GM18861 (cell line): ENCODE results near the gene MPPED1.

ENCODE experiments used
- ATAC-seq: cut with Tn5 transposase; IDR thresholded peaks from one replicate; pipeline ENCODE4 v1.9.1; 2021; ENCODE audit not compliant: unreplicated experiment

MPPED1 gene

DNA sequence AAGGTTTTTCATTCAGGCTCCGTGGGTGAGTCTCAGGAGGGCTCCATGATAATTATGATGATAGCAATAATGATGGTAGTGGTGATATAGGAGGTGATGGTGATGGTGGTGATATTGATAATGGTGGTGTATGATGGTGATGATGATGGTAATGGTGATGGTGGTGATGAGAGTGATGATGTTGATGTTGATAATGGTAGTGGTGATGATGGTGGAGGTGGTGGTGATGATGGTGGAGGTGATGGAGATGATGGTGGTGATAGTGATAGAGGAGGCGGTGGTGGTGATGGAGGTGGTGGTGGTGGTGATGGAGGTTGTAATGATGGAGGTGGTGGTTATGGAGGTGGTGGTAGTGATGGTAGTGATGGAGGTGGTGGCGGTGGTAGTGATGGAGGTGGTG is 79.4 kb downstream of the MPPED1 start:
- ATAC-seq: no peak

DNA sequence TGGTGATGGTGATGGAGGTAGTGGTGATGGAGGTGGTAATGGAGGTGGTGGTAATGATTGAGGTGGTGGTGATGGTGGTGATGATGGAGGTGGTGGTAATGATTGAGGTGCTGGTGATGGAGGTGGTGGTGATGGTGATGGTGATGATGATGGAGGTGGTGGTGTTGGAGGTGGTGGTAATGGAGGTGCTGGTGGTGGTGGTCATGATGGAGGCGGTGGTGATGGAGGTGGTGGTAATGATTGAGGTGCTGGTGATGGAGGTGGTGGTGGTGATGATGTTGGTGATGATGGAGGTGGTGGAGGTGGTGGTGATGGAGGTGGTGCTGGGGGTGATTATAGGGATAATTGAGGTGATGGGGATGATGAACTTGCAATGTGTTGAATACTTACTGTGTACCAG is 79.9 kb downstream of the MPPED1 start:
- ATAC-seq: no peak

DNA sequence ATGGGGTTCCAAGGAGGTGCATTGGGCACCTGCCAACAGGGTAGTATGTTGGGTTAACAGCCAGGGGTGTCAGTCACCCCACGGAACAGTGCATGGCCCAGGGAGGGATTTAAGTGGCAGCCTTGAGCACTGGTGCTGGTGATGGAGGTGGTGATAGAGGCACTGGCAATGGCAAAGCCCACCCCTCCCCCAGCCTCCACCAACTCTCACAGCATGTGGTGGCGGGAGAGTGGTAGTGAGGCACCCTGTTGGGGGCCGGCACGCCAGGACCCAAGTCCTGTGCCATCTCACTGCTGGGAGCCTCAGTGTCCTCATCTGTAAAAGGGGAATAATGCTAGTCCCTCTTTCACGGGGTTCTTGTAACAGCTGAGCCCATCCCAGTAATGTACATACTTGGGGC is 81.5 kb downstream of the MPPED1 start:
- ATAC-seq: no peak

DNA sequence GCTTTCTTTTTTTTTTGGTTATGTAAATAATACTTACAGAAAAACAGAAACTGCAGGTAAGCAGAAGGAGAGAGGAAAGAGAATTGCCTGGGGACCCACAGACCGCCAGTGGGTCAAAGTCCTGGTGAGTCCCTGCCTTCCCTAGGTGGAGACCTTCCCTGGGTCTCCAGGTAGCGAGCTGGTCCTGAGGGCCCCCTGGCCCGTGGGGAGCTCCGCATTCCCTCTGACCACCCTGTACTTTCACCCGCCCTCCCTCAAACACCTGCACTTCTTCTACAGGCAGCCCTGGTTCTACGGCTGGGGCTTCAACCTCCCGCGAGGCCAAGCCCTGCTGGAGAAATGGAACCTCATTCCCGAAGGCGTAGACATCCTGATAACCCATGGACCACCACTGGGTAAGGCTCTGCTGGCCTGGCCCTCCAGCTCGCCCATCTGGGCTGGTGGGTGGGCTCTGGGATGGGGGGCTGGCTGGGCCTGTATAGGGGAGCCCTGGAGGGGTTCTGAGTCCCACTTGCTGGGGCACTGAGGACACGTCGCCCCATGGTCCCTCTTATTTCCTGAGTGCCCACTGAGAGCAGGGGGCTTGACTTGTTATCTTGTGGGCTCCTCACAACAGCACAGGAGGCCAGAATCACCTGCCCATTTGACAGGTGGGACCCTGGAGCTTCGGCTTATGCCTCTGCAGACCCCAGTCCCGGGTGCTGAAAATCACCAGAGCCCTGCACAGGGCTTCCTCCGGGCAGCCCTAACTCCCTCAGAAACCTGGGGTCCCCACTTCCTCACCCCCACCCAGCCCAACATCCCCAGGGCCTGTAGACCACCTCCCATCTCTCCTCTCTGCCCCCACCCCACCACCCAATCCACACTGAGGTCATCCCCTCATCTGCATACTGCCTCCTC is 86.4 kb downstream of the MPPED1 start:
- ATAC-seq: no peak

DNA sequence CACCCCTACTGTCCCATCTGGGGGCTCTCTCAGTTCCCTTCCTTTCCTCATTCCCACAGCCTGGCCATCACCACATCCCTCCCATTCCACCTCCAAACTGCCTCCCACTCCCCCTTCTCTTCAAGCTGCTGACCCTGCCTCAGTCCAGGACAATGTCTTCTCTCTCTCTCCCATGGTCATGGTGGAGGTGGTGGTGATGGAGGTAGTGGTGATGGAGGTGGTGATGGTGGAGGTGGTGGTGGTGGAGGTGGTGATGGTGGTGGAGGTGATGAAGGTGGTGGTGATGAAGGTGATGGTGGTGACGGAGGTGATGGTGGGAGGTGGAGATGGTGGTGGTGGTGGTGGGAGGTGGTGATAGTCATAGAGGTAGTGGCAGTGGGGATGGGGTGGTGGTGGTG is 87.0 kb downstream of the MPPED1 start:
- ATAC-seq: no peak

DNA sequence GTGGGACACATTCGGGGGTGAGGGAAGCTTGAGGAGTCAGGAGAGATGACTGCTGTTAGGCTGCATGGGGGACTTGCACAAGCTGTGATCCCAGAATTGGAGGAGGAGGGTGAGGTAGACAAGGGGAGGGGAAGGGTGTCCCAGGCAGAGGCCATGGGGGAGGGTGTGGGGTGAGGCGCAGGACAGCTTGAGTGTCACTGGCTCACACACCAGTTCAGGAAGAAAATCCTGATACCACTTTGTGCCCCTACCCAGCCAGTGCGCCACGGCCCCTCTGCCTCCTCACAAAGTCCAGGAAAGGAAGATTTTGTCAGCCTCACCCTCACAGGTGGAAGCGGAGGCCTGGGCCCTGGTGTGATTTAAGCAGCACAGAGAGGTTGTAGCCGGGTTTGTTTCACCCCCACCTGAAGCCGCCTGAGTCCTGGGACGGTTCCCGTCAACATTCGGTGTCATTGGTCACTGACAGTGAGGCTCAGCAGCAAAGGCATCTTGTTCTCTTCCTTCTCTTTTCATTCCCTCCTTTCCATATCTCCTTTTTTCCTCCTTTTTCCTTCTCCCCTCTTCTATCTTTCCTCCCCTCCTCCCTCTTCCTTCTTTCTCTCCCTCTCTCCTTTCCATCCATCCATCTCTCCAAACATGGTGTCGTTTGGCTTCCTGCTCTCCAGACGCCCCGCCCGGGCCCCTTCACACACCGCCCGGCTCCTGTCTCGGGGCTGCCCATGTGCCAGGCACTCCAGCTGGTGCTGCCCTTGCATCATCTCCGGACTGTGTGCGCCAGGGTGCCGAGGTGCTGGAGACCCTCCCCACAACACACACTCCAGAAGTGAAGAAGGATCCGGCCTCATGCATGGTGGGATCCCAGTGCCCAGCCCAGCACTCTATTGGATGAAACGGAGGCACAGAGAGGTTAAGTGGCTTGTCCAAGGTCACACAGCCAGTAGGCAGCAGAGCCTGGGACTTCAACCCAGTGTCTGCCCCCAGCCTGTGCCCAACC is 89.3 kb downstream of the MPPED1 start:
- no peak for ATAC-seq

DNA sequence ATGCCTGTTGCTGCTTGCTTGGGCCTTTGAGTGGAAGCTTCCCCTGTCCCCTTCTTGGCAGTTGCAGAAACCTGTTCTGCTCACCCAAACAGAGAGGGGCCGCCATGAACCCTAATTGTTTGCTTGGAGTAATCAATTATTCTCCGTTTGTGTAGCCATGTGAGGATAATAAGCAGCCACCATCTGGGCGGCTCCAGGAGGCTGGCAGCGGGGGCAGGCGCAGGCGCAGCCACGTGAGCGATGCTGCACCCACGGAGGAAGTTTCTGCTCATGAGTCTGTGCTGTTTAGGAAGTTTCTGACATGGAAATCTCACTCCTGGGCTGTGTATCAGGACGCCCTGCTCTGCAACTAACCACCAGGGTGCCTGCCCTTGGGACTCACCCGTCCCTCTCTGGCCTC is 90.1 kb downstream of the MPPED1 start:
- ATAC-seq: no peak

DNA sequence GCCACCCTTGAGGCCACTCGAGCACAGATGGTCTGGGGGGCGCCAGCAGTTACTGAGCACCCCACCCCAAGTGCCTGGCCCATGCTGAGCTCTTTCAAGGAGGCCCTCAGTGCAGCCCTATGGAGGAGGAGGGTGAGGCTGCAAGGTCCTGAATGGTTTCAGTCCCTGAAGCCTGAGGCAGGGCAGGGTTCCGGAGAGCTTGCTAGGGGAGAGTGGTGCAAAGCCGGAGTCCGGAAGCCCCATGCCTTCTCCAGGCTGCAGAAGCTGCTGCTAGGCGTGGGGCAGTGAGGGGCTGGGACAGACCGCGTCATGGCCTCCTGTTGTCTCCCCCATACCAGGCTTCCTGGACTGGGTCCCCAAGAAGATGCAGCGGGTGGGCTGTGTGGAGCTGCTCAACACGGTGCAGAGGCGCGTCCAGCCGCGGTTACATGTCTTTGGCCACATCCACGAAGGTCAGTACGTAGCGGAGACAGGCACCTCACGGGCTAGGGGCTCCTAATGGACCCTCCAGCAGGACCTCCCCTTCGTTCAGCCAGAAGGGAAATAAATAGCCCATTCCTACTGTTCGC is 90.6 kb downstream of the MPPED1 start:
- ATAC-seq: no peak

DNA sequence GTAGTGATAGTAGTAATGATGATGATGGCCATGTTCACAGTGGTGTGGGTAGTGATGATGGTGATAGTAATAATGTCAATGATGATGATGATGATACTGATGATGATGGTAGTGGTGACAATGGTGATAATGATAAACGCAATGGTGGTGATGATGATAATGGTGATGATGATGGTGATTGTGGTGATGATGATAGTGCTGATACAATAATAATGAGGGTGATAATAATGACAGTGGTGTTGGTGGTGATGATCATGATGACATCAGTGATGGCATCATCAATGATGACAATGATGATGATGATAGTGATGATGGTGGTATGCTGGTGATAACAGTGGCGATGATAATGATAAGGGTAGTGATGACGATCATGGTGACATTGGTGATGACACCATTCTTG is 92.3 kb downstream of the MPPED1 start:
- no peak for ATAC-seq

DNA sequence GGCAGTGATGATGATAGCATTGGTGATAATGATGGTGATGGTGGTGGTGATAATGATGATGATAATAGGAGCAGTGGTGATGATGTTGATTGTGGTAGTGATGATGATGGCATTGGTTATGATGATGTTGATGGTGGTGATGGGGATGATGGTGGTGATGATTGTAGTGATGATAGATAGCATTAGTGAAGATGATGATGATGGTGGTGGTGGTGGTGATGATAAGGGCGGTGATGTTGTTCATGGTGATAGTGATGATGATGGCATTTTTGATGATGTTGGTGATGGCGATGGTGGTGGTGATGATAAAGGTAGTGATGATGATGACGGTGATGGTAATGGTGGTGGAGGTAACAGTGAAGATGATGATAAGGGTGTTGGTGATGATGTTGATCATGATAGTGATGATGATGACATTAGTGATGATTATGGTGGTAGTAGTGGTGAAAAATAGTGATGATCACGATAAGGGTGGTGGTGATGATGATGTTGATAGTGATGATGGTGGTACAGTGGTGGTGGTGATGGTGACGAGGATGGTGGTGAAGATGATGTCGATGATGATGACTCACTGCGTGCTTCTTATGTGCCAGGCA is 93.0 kb downstream of the MPPED1 start:
- ATAC-seq: no peak

DNA sequence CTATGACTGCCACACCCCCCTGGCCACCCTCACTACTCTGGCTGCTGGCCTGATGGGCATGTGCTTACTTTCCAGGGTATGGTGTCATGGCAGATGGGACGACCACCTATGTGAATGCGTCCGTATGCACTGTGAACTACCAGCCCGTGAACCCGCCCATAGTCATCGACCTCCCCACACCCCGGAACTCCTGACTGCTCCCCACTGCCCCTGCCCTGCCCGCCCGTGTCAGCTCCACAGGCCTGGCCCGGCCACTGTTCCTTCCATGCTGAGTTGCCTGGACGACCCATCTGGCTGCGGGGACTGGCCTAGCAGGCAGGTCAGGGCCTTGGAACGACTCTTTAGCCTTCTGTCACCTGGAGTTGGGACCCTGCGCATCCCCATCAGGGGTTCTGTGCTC is 93.6 kb downstream of the MPPED1 start:
- ATAC-seq: no peak

DNA sequence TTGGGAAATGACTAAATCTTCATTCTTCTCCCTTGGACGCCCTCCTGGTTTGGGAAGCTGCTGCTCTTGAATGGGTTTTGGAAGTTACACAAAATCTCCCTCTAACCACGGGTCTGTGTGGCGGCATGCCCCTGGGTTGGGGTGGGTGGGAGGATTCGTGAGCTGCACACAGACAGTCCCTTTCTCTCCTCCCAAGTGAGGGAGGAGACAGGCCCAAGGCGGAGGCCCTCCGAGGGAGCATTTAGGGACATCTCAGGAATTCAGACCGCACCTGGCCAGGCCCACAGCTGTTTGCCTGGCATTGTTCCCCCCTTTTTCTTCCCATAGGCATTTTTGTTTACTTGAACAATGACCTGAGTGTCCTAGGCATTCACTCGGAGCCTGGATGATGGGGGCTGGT is 94.1 kb downstream of the MPPED1 start:
- no peak for ATAC-seq

DNA sequence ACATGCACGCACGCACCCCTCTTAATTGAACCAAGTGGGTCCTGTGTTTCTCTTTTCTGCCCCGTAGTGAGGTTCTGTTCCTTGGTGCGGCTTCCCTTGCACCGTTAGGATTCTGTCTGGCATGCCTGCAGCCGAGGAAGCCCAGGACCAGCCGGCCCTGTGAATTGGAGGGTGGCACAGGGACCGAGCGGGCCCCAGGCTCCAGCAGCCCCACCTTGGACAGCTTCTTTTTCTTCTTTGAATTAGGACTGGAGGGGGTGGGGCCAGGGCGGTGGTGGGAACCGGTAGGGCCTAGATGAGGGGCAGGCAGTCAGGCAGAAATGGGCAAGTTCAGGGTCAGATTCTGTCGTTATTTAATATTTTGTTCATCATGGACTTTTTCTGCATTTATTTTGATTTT is 94.7 kb downstream of the MPPED1 start:
- no peak for ATAC-seq

DNA sequence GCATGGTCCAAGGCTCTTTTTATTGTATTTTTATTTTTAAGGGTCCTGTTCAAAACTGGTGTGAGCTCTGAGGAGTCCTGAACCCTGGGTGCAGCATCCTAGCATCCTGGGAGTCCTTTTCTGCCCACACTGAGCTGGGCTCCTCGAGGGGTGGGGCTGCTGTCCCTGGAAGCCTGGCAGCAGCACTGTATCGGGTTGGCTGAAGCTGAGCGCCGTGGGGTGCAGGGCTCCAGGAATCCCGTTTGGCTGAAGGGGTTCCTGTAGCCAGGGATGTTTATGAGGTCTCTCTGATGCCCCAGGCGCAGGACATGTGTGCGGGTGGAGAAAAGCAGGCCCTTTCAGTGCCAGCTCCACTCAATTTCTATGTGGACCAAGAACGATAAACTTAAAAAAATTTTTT is 95.4 kb downstream of the MPPED1 start:
- ATAC-seq: no peak

DNA sequence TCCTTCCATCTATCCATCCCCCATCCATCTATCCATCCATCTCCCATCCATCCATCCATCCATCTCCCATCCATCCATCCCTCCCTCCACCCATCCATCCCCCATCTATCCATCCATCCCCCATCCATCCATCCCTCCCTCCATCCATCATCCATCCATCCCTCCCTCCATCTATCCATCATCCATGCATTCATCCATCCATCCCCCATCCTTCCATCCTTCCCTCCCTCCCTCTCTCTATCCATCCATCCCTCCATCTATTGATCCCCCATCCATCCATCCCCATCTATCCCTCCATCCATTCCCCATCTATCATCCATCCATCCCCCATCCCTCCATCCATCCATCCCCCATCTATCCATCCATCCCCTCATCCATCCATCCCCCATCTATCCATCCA is 96.7 kb downstream of the MPPED1 start:
- no peak for ATAC-seq

DNA sequence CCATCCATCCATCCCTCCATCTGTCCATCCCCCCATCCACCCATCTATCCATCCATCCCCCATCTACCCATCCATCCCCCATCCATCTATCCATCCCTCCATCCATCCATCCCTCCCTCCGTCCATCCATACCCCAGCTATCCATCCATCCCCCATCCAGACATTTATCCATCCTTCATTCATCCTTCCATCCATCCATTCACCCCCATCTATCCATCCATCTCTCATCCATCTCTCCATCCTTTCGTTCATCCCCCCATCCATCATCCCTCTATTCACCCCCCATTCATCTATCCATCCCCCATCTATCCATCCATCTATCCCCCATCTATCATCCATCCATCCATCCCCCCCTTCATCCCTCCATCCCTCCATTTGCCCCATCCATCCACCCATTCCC is 97.5 kb downstream of the MPPED1 start:
- no peak for ATAC-seq

DNA sequence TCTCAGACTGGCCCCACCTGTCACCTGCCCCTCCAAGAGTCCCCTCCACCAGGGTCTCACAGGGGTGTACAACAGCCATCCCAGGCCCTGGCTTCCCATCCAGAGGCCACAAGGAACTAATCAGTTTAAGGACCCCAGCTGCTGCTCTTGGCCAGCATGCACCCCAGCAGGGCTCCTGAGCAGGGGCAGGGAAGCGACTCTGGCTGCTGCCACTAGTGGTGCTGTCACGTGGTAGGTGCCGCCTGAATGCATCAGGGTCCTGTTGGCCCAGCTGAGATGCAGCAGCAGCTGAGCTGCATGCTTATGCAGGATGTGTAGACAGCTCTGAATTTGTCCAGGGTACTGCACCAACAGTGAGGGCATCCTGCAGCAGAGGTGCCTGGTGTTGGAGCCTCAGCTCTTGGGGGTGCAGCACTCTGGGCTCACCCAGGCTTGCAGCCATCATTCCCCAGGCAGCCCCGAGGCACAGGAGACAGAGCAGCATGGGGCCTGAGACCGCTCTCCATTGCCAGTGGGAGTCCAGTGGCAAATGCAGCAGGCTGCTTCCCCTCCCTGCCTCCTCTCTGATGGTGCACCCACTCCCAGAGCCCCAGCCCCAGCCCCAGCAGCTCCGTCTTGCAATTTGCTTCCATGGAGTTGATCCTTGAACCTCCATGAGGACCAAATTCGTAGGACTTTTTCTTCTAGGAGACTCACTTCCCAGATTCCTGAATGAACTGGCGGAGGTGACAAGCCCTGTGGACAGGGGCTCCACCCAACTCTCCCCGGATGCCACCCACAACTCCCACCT is 98.7 kb downstream of the MPPED1 start:
- no peak for ATAC-seq

DNA sequence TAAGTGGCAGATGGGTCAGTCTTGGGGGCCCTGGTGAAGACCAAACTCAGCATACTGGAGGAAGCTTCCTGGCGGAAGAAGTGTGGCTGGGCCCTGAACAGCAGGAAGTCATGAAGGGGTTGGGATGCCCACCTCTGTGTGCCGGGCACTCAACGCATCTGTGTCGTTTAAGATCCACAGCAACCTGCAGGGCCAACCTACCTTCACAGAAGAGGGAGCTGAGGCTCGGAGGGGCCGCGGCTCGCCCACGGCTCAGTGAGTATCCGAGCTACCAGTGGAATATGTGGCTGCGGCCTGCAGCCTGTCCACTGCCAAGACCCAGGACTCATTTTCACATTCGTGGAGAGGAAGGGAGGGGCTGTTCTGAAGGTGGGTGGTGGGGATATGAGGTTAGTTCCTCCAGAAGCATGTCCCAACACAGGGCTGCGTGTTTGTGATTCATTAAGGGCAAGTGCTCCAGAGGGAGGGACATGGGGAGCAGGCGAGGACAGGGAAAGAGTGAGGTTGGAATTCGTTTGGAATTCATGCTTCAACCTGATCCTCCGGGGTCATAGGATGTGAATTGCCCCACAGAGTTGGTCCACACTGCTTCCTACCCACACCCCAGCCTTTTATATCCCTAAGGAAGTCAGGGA is 99.6 kb downstream of the MPPED1 start:
- no peak for ATAC-seq

DNA sequence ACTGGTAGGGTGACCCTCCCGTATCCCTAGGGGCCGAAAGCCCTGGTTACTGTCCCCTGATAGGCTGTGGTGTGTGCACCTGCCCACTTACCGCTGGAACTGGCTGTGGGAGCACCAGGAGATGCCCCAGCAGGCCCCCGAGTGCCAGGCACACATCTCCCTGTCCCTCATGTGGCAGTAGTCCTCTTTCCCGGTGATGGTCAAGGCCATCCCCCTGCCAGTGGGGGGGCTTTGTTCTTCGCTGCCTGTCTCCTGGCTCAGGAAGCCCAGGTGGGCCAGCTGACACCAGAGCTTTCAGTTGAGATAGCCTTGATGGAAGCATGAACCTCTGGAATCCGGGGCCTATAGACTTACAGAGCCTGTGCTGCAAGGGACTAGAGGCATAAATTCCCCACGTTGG is 100.5 kb downstream of the MPPED1 start:
- ATAC-seq: no peak
